Adipose tissue (tissue), 3 donors: Measurements from ENCODE around the gene RASSF1. TPM values are rescaled to one million over a fixed set of nuclear protein-coding genes. Genes with fewer than 3 reads are reported as not detected.
"Not testable (repeated sequence)": the region's sequence is repeated elsewhere in the genome, so short reads cannot be mapped to it uniquely, and the experiment has no call there.

Source experiments
- H3K27ac ChIP-seq: one replicate; pipeline ENCODE4 v1.5.1; 2013; ENCODE audit warnings: low read depth, low read length
- WGBS, 3 donors: extraction: QIAGEN DNeasy Blood & Tissue Kit; methylation state at CpG; one replicate each; pipeline ENCODE4 v1.1.7; 2013; 5-methylcytosine and 5-hydroxymethylcytosine counted together
- polyA plus RNA-seq, 3 donors: library from polyadenylated mRNA; stranded (reverse); fragments of 200-250 nt; gene quantifications; one replicate each; pipeline ENCODE4 v1.2.3, GENCODE V29; 2013
- donor health status: healthy with polysubstance abuse.
- donor health status: Bipolar disorder and iron deficiency.
- donor health status: healthy.

The RASSF1 gene
- polyA plus RNA-seq, 3 donors, result 39.4 to 44.6 (median 43.7) TPM

DNA sequence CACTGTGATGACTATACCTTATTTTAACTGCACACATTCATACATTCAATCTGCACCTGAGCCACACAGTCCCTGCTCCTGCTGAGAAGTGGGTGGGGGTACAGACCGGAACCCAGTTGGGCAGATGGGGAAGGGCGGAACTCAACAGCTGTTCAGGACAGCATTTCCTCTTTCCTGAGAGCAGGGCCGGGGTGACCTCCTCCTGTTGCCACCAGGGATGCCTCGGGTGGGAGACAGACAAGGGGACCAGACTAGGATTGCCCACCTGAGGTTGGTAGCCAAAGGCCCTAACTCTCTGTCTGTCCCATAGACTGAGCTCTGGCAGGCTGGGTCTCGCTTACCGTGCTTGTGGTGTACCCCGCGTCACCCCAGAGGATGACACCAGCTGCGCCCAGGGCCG, 22.0 kb downstream of the RASSF1 start:
- H3K27ac ChIP-seq, result no peak overlapping the region
- 57 to 83% (median 61%) methylated on average over 10 of the region's 10 CpGs for WGBS, 3 donors

- WGBS, 3 donors, result 80 to 86% (median 83%) methylated on average over 11 of the region's 11 CpGs
- no peak overlapping the region for H3K27ac ChIP-seq
Measured at GRCh38 chr3:50318163-50318562, 22.5 kb downstream of the RASSF1 start.

- WGBS, 3 donors, result 56 to 70% (median 68%) methylated on average over 6 of the region's 6 CpGs
- no peak overlapping the region for H3K27ac ChIP-seq
Measured at GRCh38 chr3:50317300-50317699, 23.3 kb downstream of the RASSF1 start.

- H3K27ac ChIP-seq, result no peak overlapping the region
- WGBS, 3 donors, result 56 to 78% (median 63%) methylated on average over 9 of the region's 9 CpGs
Measured at GRCh38 chr3:50316657-50317242, 23.9 kb downstream of the RASSF1 start.

- H3K27ac ChIP-seq, result no peak overlapping the region
- 97 to 100% (median 98%) methylated on average over 4 of the region's 4 CpGs for WGBS, 3 donors
Measured at GRCh38 chr3:50314816-50315215, 25.8 kb downstream of the RASSF1 start.

DNA sequence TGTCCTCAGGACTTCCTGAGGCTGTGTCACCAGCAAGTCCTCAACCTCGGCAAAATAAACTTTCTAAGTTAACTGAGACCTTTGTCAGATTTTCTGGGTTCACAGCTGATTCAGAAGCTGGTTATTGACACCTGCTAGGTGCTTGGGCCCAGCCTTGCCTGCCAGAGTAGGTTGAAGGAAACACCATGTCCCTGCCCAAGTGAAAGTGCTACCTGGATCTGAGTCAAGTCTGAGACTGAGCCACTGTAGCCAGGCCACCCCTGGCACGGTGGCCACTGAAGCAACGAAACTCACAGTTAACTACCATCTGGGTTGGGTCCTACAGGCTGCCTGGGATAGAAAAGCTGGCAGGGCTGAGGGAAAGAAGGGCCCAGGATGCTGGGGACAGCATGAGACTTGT, 26.3 kb downstream of the RASSF1 start:
- WGBS, 3 donors, result 66 to 84% (median 83%) methylated on average over 3 of the region's 3 CpGs
- no peak overlapping the region for H3K27ac ChIP-seq

DNA sequence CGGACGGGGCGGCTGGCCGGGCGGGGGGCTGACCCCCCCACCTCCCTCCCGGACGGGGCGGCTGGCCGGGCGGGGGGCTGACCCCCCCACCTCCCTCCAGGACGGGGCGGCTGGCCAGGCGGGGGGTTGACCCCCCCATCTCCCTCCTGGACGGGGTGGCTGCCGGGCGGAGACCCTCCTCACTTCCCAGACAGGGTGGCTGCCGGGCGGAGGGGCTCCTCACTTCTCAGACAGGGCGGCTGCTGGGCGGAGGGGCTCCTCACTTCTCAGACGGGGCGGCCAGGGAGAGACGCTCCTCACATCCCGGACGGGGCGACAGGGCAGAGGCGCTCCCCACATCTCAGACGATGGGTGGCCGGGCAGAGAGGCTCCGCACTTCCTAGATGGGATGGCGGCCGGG, 28.6 kb downstream of the RASSF1 start:
- 90 to 97% (median 92%) methylated on average over 12 to 31 of the region's 32 CpGs for WGBS, 3 donors
- H3K27ac ChIP-seq, result not testable (repeated sequence)

GRCh38 chr3:50304601-50305000, 36.0 kb downstream of the RASSF1 start:
- no peak overlapping the region for H3K27ac ChIP-seq

- no peak within 1 kb of the TSS for H3K27ac ChIP-seq
- 51 to 55% (median 54%) methylated on average over 14 of the region's 14 CpGs for WGBS, 3 donors
Measured at GRCh38 chr3:50303013-50303815, 37.4 kb downstream of the RASSF1 start, which contains the start of gene HYAL1. HYAL1 (minus strand) TSS chr3:50303574; CDS start chr3:50302956, 618 bp downstream.

- H3K27ac ChIP-seq, result no peak overlapping the region
- 82 to 88% (median 85%) methylated on average over 32 of the region's 32 CpGs for WGBS, 3 donors
Measured at GRCh38 chr3:50302095-50303012, 38.3 kb downstream of the RASSF1 start.

GRCh38 chr3:50300681-50301254, 39.9 kb downstream of the RASSF1 start:
- 85 to 98% (median 88%) methylated on average over 6 of the region's 6 CpGs for whole genome bisulfite sequencing, 3 donors

GRCh38 chr3:50299929-50300680, 40.5 kb downstream of the RASSF1 start:
- H3K27ac ChIP-seq, result peak overlapping the region; percentile 40
- 39 to 52% (median 40%) methylated on average over 12 of the region's 12 CpGs for WGBS, 3 donors

More at GRCh38 chr3:50300681-50301254, 39.9 kb downstream of the RASSF1 start:
- peak overlapping the region; percentile 40 for H3K27ac ChIP-seq

- 0 to 2% (median 1%) methylated on average over 12 of the region's 12 CpGs for WGBS, 3 donors
- H3K27ac ChIP-seq, result peak overlapping the region; percentile 29
Measured at GRCh38 chr3:50299638-50299928, 41.1 kb downstream of the RASSF1 start.

DNA sequence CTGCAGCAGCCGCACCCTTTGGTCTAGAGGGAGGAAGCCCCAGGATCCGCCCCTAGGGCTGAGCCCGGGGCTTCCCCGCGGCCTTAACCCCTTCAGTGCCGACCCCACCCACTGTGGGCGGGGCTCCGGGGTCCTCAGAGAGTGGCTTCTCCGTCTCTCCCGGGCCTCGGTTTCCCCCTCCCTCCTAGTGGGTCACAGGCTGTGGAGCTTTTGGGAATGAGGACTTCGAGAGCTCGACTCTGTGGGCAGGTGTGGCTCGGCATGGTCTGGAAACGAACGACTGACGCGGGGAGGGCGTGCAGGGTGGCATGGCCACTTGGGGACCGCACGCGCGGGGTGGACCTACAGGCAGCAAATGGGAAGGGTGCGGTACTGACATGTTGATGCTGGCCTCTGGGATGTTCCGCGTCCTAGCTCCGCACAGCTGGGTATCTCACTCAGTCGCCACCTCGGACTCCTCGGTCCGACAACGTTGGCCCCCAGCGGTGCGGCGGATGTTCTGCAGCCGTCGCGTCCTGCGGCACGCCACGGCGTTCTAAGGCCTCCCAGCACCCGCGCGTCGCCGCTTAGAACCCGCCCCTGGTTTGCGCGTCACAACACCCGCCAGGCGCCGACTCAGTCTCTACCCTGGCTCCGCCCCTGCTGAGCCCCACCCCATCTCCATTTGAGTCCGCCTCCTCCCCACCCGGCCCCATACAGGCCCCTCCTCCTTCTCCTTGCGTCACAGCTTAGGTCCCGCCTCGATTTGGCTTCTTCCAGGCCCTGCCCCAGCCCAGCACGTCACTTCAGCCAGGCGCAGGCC, 41.6 kb downstream of the RASSF1 start, which contains the start of the genes HYAL3 and NAA80:
HYAL3 (minus strand) TSS at position 570 of the 802 bp plus-strand sequence. CDS start 3,803 bp downstream, outside the sequence.
NAA80 (minus strand) TSS at position 570 of the 802 bp plus-strand sequence. CDS start 1,942 bp downstream, outside the sequence.
- 0 to 1% (median 0%) methylated on average over 55 to 61 of the region's 61 CpGs for WGBS, 3 donors
- H3K27ac ChIP-seq, result peak within 1 kb of the TSS; percentile 29

DNA sequence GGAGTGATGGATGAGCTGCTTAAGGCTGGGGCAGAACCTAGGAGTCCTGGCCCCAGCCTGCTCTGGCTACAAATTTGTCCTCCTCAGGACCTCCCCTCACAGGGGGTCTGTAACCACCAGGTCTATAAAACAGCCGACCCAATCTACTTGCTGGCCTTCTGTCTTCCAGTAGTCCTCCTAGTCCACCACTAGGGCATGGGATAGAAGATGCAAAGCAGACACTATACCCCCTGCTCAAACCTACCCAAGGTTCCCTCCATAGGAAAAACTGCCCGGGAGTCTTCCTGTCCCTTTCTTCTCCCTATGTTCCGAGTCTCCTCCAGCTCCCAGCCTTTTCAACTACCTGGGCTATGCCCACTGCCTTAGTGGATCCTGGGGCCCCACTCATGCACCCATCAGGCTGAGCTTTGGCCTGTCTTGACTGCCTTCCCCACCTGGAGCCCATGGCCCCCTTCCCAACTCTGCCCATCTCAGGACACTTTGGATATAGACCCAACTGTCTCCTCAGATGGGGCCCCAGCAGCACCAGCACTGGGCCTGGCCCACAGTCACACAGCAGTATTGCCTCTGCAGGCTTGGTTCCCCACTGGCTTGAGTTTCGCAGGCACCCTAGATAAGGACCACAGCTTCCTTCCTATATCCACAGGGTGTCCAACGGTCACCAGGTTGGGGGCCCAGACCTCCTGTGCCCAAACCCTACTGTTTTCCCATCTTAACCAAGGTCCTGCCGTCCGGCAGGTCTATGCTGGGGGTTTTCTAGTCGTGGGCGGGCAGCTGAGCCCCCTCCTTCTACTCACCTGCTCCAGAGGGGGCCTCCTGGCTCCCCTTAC, 42.5 kb downstream of the RASSF1 start:
- 33 to 56% (median 33%) methylated on average over 9 of the region's 9 CpGs for WGBS, 3 donors

DNA sequence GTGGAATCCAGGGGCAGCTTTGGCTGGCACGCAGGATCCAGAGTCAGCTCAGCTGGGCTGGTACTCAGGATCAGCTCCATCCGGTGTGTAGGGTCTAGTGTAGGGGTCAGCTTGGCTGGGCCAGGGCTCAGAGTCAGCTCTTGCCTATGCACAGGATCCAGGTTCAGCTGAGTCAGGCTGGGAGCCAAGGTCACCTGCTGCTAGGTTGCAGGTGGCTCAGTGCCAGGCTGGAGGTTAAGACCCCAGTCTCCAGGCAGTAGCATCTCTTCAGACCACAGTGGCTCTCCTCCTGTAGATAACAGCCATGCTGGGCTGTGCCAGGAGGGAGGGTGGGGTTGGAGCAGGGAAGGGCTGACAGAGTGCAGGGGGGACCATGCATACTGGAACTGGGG, 43.3 kb downstream of the RASSF1 start:
- WGBS, 3 donors, result 72 to 100% (median 89%) methylated on average over 2 of the region's 2 CpGs
- no peak overlapping the region for H3K27ac ChIP-seq

More for the DNA sequence above, 42.5 kb downstream of the RASSF1 start:
- H3K27ac ChIP-seq, result no peak overlapping the region
